ENCODE measurements around the gene AQP1. TPM values are rescaled to one million over a fixed set of nuclear protein-coding genes. Genes with fewer than 3 reads are reported as not detected.

AQP1 gene
- total and polyA plus RNA-seq, 2 of the 8 experiments (the other 6 are each of a cell fraction or from before 2014, with no cell fraction given) = 0.18 to 0.19 TPM

GRCh38 chr7:30899066-30899465 is 12.6 kb upstream of the AQP1 start:
- Histone ChIP-seq H4K8ac (ENCODE audit: extremely low read depth, insufficient read depth, low read length) (no peak overlapping the region), H3K4me1 (replicated peaks in 1 of 4; ENCODE audit: control insufficient read depth in 3 of 4, insufficient read depth in 4 of 4, low read length in 3 of 4) (no peaks in the 10 kb centered on the region; a peak in 1 of 7 replicates), H2AK5ac (ENCODE audit: low read depth, low read length) (no peak overlapping the region), H2BK15ac (ENCODE audit: low read length) (no peak overlapping the region), H3K23me2 (ENCODE audit: low read depth, low read length) (no peaks in the 10 kb centered on the region), H3K14ac (ENCODE audit: insufficient read length) (no peak overlapping the region), H3K4ac (replicated peaks; ENCODE audit: insufficient read length, low read depth, low read length) (no peak overlapping the region), H3K9ac (replicated peaks in 1 of 4; ENCODE audit: extremely low read depth in 1 of 4, low read depth in 3 of 4, low read length in 3 of 4) (no peak overlapping the region), H3K18ac (ENCODE audit: extremely low read depth, low read length) (no peak overlapping the region), H3K27me3 (replicated peaks in 1 of 4; ENCODE audit: control insufficient read depth in 3 of 4, extremely low read depth in 1 of 4, insufficient read depth in 3 of 4, low read length in 3 of 4) (no peaks in the 10 kb centered on the region; a peak in 1 of 7 replicates), H2BK12ac (ENCODE audit: low read depth, low read length) (no peak overlapping the region), H3K56ac (replicated peaks; ENCODE audit: insufficient read length, low read depth, low read length) (no peak overlapping the region), H3K79me2 (ENCODE audit: control insufficient read depth in 1 of 2, insufficient read depth in 2 of 2, low read length in 2 of 2) (no peaks in the 10 kb centered on the region), H3K27ac (ENCODE audit: low read depth, low read length) (no peak overlapping the region), H3K36me3 (ENCODE audit: control insufficient read depth in 2 of 4, insufficient read depth in 4 of 4, low read length in 3 of 4) (no peaks in the 10 kb centered on the region), H2AFZ (ENCODE audit: low read length) (no peak overlapping the region), H2BK20ac (ENCODE audit: low read length) (no peak overlapping the region), H4K5ac (ENCODE audit: insufficient read length, low read depth, low read length) (no peak overlapping the region), H3K23ac (ENCODE audit: insufficient read length) (no peak overlapping the region), H3K9me3 (ENCODE audit: insufficient read depth in 2 of 2, low read depth in 1 of 2, low read length in 1 of 2) (no peaks in the 10 kb centered on the region), H3K4me3 (ENCODE audit: extremely low read depth in 1 of 4, insufficient read depth in 2 of 4, low read depth in 3 of 4, low read length in 4 of 4) (no peak overlapping the region), H4K20me1 (replicated peaks in 1 of 2; ENCODE audit: control insufficient read depth in 1 of 2, insufficient read depth in 2 of 2, low read length in 2 of 2) (peaks cover 0 to 2% of the 10 kb centered on the region in 2 experiments), H2BK120ac (replicated peaks; ENCODE audit: low read depth, low read length) (no peak overlapping the region), H3K79me1 (ENCODE audit: low read depth, low read length) (no peaks in the 10 kb centered on the region), H2BK5ac (ENCODE audit: low read depth, low read length) (no peak overlapping the region), H3K4me2 (ENCODE audit: insufficient read depth in 1 of 2, low read depth in 2 of 2, low read length in 2 of 2) (no peak overlapping the region), H4K91ac (replicated peaks; ENCODE audit: insufficient read length, low read length) (no peak overlapping the region)
- WGBS, 2 experiments (ENCODE audit: extremely low coverage in 1 of 2, insufficient coverage in 1 of 2, insufficient read length in 1 of 2, insufficient replicate concordance in 2 of 2, low coverage in 1 of 2, low lambda C conversion rate in 2 of 2, missing lambda C conversion rate in 1 of 2) = 92% methylated on average over 7 of the region's 7 CpGs; no CpG with 5 or more reads in 1 of the 2 experiments
- TF ChIP-seq POLR2AphosphoS5 (IDR thresholded peaks at IDR 0.05; ENCODE audit: low read depth, low read length) (no peak), JUN (IDR thresholded peaks at IDR 0.05; ENCODE audit: low read depth, low read length) (no peak), KDM5A (IDR thresholded peaks at IDR 0.05; ENCODE audit: low read length) (no peak), SAP30 (IDR thresholded peaks at IDR 0.05; ENCODE audit: insufficient read depth, insufficient replicate concordance, low read length) (no peak), SP4 (IDR thresholded peaks at IDR 0.05; ENCODE audit: low read length) (no peak), TCF12 (IDR thresholded peaks at IDR 0.05; ENCODE audit: low read depth, low read length) (no peak), RAD21 (IDR thresholded peaks at IDR 0.05 in 1 of 2, conservative IDR thresholded peaks at IDR 0.05 in 1 of 2; ENCODE audit: low read depth in 2 of 2, low read length in 2 of 2) (no peak), EZH2 (IDR thresholded peaks at IDR 0.05; ENCODE audit: low read depth, low read length, severe bottlenecking) (no peak)
- FAIRE-seq (no peak), DNase-seq (ENCODE audit: low read depth in 1 of 2, low spot score in 2 of 2) (no peak)
- ChIA-PET CTCF (ENCODE audit: partially characterized antibody) (interaction anchor here (0.5 to 1.5 kb wide), 6 partner anchors 9 to 224 kb away, joined by 3 to 4 read pairs (median 3); no protein-coding TSS in a partner anchor), POLR2A (ENCODE audit: partially characterized antibody) (no interaction called here)
